Lower lobe of right lung (tissue), 2 donors: Measurements from ENCODE around the gene CSTF2T. TPM values are rescaled to one million over a fixed set of nuclear protein-coding genes. Genes with fewer than 3 reads are reported as not detected.

Experiments
- ATAC-seq, 2 donors: fragments of 200-7000 bp; cut with Tn5 transposase; one replicate each; pipeline ENCODE4 v1.9.1; 2020 to 2022; ENCODE audit warnings: mild to moderate bottlenecking in 2 of 2, moderate library complexity in 2 of 2
- DNase-seq: peaks from one replicate; pipeline ENCODE4 v3.0.0-alpha.2; 2020
- H3K27ac ChIP-seq: fragments of 200-600 bp; one replicate; pipeline ENCODE4 v1.8.0; 2022
- H3K27me3 ChIP-seq: fragments of 200-600 bp; one replicate; pipeline ENCODE4 v1.8.0; 2022; ENCODE audit warnings: low read depth
- H3K36me3 ChIP-seq: fragments of 200-600 bp; one replicate; pipeline ENCODE4 v1.8.0; 2022; ENCODE audit warnings: mild to moderate bottlenecking
- H3K4me1 ChIP-seq: fragments of 200-600 bp; one replicate; pipeline ENCODE4 v1.8.0; 2022
- H3K4me3 ChIP-seq: fragments of 200-600 bp; one replicate; pipeline ENCODE4 v1.8.0; 2022; ENCODE audit warnings: mild to moderate bottlenecking
- H3K9me3 ChIP-seq: fragments of 200-600 bp; one replicate; pipeline ENCODE4 v1.8.0; 2022
- intact Hi-C: fragments of 100-400 bp; cut with DNase I; formaldehyde crosslinking; loops from one replicate; pipeline ENCODE4 v1.11.0; 2022
- long read RNA-seq: library from polyadenylated mRNA; unstranded; transcript quantifications from one replicate; pipeline ENCODE4 v2.0.0, GENCODE V29; 2021
- total RNA-seq: library from RNA; stranded (reverse); fragmentation: NEBNext Ultra II Directional; extraction: Animal tissue kit (Norgen Biotek cat#: 25700); gene quantifications from one replicate; pipeline ENCODE4 v1.2.1, GENCODE V29; 2021
- TF ChIP-seq, protein P1 (sequence below): fragments of 200-600 bp; IDR thresholded peaks from one replicate; pipeline ENCODE4 v1.8.0; 2022; ENCODE audit warnings: antibody characterized with exemption, mild to moderate bottlenecking
- donor health status: DM: no; HTN: yes; CAD: no; lungs with severe emphysema.

CSTF2T gene, protein sequence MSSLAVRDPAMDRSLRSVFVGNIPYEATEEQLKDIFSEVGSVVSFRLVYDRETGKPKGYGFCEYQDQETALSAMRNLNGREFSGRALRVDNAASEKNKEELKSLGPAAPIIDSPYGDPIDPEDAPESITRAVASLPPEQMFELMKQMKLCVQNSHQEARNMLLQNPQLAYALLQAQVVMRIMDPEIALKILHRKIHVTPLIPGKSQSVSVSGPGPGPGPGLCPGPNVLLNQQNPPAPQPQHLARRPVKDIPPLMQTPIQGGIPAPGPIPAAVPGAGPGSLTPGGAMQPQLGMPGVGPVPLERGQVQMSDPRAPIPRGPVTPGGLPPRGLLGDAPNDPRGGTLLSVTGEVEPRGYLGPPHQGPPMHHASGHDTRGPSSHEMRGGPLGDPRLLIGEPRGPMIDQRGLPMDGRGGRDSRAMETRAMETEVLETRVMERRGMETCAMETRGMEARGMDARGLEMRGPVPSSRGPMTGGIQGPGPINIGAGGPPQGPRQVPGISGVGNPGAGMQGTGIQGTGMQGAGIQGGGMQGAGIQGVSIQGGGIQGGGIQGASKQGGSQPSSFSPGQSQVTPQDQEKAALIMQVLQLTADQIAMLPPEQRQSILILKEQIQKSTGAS
- total RNA-seq, result 16.4 TPM
- long read RNA-seq, full-length matches to known transcripts, result 11 of 11 reads
- long read RNA-seq, partial matches to known transcripts, result 0 of 11 reads
- long read RNA-seq, other reads (novel, unspliced or antisense), result 0 of 11 reads

DNA sequence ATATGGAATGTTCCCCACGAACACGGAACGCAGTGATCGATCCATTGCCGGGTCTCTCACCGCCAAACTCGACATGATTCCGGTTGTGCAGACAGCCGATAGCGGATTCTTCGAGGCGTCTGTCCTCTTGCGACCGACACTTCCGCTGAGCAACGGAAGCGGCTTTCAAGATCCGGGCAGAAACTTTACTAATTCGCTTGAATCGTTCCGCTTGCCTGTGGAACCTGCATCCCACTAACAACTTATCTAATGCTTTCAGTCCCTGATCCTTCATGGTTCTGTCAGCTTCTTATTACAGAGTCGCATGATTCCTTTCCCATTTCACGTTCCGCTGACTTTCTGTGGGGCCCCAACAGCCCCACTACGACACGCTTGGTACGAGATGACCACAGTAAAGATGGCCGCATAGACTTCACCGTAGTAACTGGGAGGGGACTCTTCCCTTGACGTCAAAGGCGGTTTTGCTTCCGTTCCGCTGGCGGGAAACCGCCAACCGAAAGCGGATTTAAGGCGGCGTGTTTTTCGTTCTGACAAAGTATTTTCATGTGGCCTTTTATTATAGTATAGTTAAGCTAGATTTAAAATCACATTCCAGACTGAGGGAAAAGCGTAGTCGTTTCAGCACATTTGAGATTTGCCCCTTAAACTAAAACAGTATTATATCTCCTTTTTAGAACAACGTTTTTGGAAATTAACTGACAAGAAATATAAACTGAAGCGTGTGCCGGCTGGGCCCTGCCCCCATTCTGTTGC, at the start of gene CSTF2T:
TSS of gene CSTF2T (minus strand) at position 121 of the 753 bp plus-strand sequence. CDS start at position 75, 46 bp downstream.
- DNase-seq, result peak; percentile 88
- Histone ChIP-seq H3K4me3 (peak within 1 kb of the TSS; percentile 81), H3K36me3 (no peaks in the 10 kb centered on the region), H3K27ac (peak within 1 kb of the TSS; percentile 97), H3K27me3 (no peaks in the 10 kb centered on the region), H3K4me1 (peaks cover 43% of the 10 kb centered on the region), H3K9me3 (no peaks in the 10 kb centered on the region)
- TF ChIP-seq, protein P1, sequence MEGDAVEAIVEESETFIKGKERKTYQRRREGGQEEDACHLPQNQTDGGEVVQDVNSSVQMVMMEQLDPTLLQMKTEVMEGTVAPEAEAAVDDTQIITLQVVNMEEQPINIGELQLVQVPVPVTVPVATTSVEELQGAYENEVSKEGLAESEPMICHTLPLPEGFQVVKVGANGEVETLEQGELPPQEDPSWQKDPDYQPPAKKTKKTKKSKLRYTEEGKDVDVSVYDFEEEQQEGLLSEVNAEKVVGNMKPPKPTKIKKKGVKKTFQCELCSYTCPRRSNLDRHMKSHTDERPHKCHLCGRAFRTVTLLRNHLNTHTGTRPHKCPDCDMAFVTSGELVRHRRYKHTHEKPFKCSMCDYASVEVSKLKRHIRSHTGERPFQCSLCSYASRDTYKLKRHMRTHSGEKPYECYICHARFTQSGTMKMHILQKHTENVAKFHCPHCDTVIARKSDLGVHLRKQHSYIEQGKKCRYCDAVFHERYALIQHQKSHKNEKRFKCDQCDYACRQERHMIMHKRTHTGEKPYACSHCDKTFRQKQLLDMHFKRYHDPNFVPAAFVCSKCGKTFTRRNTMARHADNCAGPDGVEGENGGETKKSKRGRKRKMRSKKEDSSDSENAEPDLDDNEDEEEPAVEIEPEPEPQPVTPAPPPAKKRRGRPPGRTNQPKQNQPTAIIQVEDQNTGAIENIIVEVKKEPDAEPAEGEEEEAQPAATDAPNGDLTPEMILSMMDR, result no peak
- intact Hi-C loops, result no loop called here
- peak; percentile 97 to 98 for ATAC-seq

DNA sequence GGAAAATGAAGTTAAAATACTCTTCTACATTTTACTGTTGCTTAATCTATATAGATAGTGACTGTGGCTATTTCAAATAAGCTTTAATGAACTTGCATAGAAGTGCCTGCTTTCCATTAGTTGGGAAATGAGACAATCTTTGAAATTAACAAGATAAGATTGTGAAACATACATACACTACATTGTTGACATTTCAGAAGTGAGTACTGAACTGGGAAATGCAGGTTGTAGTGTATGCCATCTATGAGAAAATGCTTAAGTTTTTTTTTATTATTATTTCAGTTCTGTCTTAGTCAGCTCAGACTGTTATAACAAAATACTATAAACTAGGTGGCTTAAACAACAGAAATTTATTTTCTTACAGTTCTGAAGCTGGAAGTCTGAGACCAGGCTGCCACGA, 49.6 kb upstream of the CSTF2T start:
- DNase-seq, result no peak
- no peaks in the 10 kb centered on the region for H3K4me1 ChIP-seq
- H3K27ac ChIP-seq, result no peak overlapping the region
- H3K9me3 ChIP-seq, result no peaks in the 10 kb centered on the region
- H3K4me3 ChIP-seq, result no peak overlapping the region
- no peak for ATAC-seq
- H3K36me3 ChIP-seq, result no peaks in the 10 kb centered on the region
- TF ChIP-seq, protein P1, result no peak
- H3K27me3 ChIP-seq, result no peaks in the 10 kb centered on the region
- intact Hi-C loops, result no loop called here

DNA sequence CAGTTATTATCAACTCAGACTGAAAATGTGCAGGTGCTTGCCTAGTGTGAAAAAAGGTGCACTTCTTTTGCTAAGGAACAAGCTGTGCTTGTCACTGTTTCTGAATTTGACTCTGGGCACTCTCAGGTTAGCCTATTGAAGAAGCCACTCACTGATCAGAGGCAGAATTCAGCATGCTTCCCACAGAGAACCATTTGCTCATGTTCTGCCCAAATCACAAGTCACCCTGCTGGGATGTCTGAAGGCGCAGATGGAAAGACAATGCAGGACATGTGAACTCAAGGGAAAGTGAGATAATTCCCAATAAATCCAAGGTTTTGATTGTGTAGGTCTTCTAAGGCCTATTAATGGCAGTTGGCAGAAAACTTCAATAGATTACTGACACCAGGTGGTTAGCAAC, 47.8 kb upstream of the CSTF2T start:
- Histone ChIP-seq H3K36me3 (no peaks in the 10 kb centered on the region), H3K27me3 (no peaks in the 10 kb centered on the region), H3K4me1 (no peaks in the 10 kb centered on the region), H3K27ac (no peak overlapping the region), H3K9me3 (no peaks in the 10 kb centered on the region), H3K4me3 (no peak overlapping the region)
- intact Hi-C loops, result no loop called here
- TF ChIP-seq, protein P1, result no peak
- no peak for DNase-seq
- no peak for ATAC-seq

DNA sequence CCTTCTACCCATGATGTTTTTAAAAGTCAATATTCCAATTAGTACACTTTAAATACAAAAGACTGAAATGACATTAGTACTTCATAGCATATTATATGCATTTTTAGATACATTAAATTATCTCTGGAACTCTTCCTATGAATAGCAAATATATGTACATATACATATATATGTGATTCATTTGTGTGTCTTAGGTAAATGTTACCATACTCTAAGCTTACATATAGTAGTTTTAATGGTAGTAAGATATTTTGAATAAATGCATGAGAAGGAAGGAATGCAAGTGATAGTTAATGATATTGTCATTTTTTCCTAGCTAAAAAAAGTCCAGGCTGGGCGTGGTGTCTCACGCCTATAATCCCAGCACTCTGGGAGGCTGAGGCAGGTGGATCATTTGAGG, 46.0 kb upstream of the CSTF2T start:
- H3K4me1 ChIP-seq, result no peaks in the 10 kb centered on the region
- H3K9me3 ChIP-seq, result no peaks in the 10 kb centered on the region
- DNase-seq, result no peak
- ATAC-seq, result no peak
- intact Hi-C loops, result no loop called here
- TF ChIP-seq, protein P1, result no peak
- no peaks in the 10 kb centered on the region for H3K36me3 ChIP-seq
- no peak overlapping the region for H3K4me3 ChIP-seq
- H3K27ac ChIP-seq, result no peak overlapping the region
- H3K27me3 ChIP-seq, result no peaks in the 10 kb centered on the region

DNA sequence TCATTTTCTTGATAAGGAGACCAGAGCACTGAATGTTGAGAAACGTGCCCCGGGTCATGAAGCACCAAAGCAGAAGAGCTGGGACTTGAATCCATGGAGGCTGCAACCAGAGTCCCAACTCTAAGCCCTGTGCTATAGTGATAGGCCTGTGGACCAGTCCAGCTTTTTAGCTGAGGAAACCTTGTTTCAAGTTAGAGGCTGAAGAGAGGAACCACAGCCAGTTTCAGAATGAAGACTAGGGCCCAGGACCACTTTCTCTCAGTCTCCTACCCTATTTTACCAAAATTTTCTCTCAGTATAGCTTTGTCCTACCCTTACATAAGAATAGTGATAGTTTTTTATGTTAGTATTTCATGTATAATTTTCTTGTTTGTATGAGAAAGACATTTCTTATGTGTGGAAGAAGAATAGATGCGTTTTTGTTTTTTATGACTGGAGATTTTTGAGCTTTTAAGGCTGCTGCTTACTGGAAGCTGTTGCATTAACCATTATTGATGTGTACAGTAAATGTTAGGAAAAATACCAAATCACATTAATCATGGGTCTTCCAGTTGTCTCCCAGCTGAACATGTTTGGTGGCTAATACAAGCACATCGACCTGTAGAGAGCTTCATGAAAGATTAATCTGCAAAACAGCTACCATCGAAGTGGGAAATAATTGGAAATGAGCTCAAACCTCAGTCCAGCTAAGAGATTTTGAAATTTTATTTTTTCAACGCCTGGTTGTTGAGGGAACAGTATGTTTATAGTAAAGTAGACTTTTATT, 45.0 kb upstream of the CSTF2T start:
- no peak for DNase-seq
- ATAC-seq, result no peak
- intact Hi-C loops, result no loop called here
- Histone ChIP-seq H3K36me3 (no peaks in the 10 kb centered on the region), H3K27ac (no peak overlapping the region), H3K9me3 (no peaks in the 10 kb centered on the region), H3K4me3 (no peak overlapping the region), H3K4me1 (no peaks in the 10 kb centered on the region), H3K27me3 (no peaks in the 10 kb centered on the region)
- TF ChIP-seq, protein P1, result no peak
